ENCODE data around the gene MED12L.

MED12L gene

GRCh38 chr3:151432616-151433372 is 347.3 kb downstream of the MED12L start:
- POLR2A ChIA-PET: no interaction called here
- TF ChIP-seq CTCF (IDR thresholded peaks at IDR 0.05; ENCODE audit: control extremely low read depth, extremely low read depth, low read depth, missing control alignments): no peak

GRCh38 chr3:151434151-151434890 is 348.9 kb downstream of the MED12L start:
- no peak for TF ChIP-seq CTCF (IDR thresholded peaks at IDR 0.05; ENCODE audit: control extremely low read depth, extremely low read depth, low read depth, missing control alignments)
- no peak for DNase-seq (ENCODE audit: extremely low spot score)
- ChIA-PET POLR2A (no interaction called here), CTCF (interaction anchor here (1.6 kb wide), 2 partner anchors 34 to 405 kb away, joined by 5 read pairs; no protein-coding TSS in a partner anchor)

More at GRCh38 chr3:151432616-151433372, 347.3 kb downstream of the MED12L start:
- no peak for DNase-seq (ENCODE audit: extremely low spot score)
- CTCF ChIA-PET: interaction anchor here (0.7 to 3.1 kb wide), 2 partner anchors 7 to 486 kb away, joined by 3 to 21 read pairs; no protein-coding TSS in a partner anchor

GRCh38 chr3:151436675-151437446 is 351.4 kb downstream of the MED12L start:
- CTCF ChIA-PET: interaction anchor here (0.9 to 4.1 kb wide), 4 partner anchors 12 to 482 kb away, joined by 4 to 18 read pairs (median 9); no protein-coding TSS in a partner anchor
- DNase-seq (ENCODE audit: extremely low spot score): no peak
- no peak for TF ChIP-seq CTCF (IDR thresholded peaks at IDR 0.05; ENCODE audit: control extremely low read depth, extremely low read depth, low read depth, missing control alignments)
- POLR2A ChIA-PET: no interaction called here

- POLR2A ChIA-PET: no interaction called here
- no peak for TF ChIP-seq CTCF (IDR thresholded peaks at IDR 0.05; ENCODE audit: control extremely low read depth, extremely low read depth, low read depth, missing control alignments)
- DNase-seq (ENCODE audit: extremely low spot score): no peak
- CTCF ChIA-PET: interaction anchor here (0.9 to 5.0 kb wide), 6 partner anchors 11 to 481 kb away, joined by 4 to 37 read pairs (median 16); no protein-coding TSS in a partner anchor
Measured at GRCh38 chr3:151437906-151438305, 352.4 kb downstream of the MED12L start.

GRCh38 chr3:151439652-151440125 is 354.2 kb downstream of the MED12L start:
- POLR2A ChIA-PET: no interaction called here
- peak; percentile 67 for TF ChIP-seq CTCF (IDR thresholded peaks at IDR 0.05; ENCODE audit: control extremely low read depth, extremely low read depth, low read depth, missing control alignments)
- peak; percentile 41 for DNase-seq (ENCODE audit: extremely low spot score)
- CTCF ChIA-PET: interaction anchor here (0.7 to 5.0 kb wide), 12 partner anchors 9 to 481 kb away, joined by 3 to 37 read pairs (median 6); partner anchors contain the start of gene IGSF10

GRCh38 chr3:151440940-151441339 is 355.5 kb downstream of the MED12L start:
- TF ChIP-seq CTCF (IDR thresholded peaks at IDR 0.05; ENCODE audit: control extremely low read depth, extremely low read depth, low read depth, missing control alignments): no peak
- CTCF ChIA-PET: interaction anchor here (1.0 to 5.0 kb wide), 10 partner anchors 8 to 1084 kb away, joined by 3 to 37 read pairs (median 12); no protein-coding TSS in a partner anchor
- POLR2A ChIA-PET: no interaction called here
- DNase-seq (ENCODE audit: extremely low spot score): no peak

Data from GM10248 (cell line).